Liver (tissue), 9 donors: ENCODE data around the gene GSTO2. TPM values are rescaled to one million over a fixed set of nuclear protein-coding genes. Genes with fewer than 3 reads are reported as not detected.

Source experiments
- DNase-seq: peaks from one replicate; pipeline ENCODE4 v3.0.0-alpha.2; 2017; ENCODE audit warnings: low spot score
- H3K27ac ChIP-seq, 2 donors: one replicate each; pipeline ENCODE4 v1.7.0; 2013; ENCODE audit warnings: inconsistent platforms in 2 of 2, low read length in 2 of 2, control low read depth in 1 of 2, low read depth in 1 of 2, mild to moderate bottlenecking in 1 of 2
- H3K27me3 ChIP-seq, 4 donors: one replicate each; pipeline versions ENCODE4 v1.6.1 to v1.7.0; 2013; ENCODE audit warnings: low read length in 3 of 4, inconsistent platforms in 1 of 4, mild to moderate bottlenecking in 1 of 4, moderate library complexity in 1 of 4; ENCODE audit not compliant: control insufficient read depth in 4 of 4, insufficient read depth in 4 of 4
- H3K36me3 ChIP-seq, 4 donors: one replicate each; pipeline versions ENCODE4 v1.6.1 to v1.7.0; 2013; ENCODE audit warnings: low read length in 3 of 4, mild to moderate bottlenecking in 3 of 4, low read depth in 1 of 4, moderate library complexity in 1 of 4; ENCODE audit not compliant: control insufficient read depth in 4 of 4, insufficient read depth in 3 of 4
- H3K4me1 ChIP-seq, 4 donors: one replicate each; pipeline versions ENCODE4 v1.6.1 to v1.7.0; 2013; ENCODE audit warnings: low read length in 3 of 4, mild to moderate bottlenecking in 3 of 4, moderate library complexity in 1 of 4; ENCODE audit not compliant: control insufficient read depth in 4 of 4, insufficient read depth in 4 of 4
- H3K4me3 ChIP-seq, 3 donors: one replicate each; pipeline versions ENCODE4 v1.6.1 to v1.7.0; 2013; ENCODE audit warnings: low read length in 3 of 3, control low read depth in 1 of 3, low read depth in 1 of 3, mild to moderate bottlenecking in 1 of 3
- H3K9ac ChIP-seq, 2 donors: one replicate each; pipeline ENCODE4 v1.7.0; 2013; ENCODE audit warnings: low read length in 2 of 2, mild to moderate bottlenecking in 2 of 2, moderate library complexity in 2 of 2, control low read depth in 1 of 2, low read depth in 1 of 2
- H3K9me3 ChIP-seq, 4 donors: one replicate each; pipeline versions ENCODE4 v1.6.1 to v1.7.0; 2013; ENCODE audit warnings: low read length in 3 of 4; ENCODE audit not compliant: control insufficient read depth in 4 of 4
- ATF3 ChIP-seq: IDR thresholded peaks from 2 replicates; pipeline ENCODE4 v1.6.1; 2016; ENCODE audit warnings: antibody characterized with exemption
- CTCF ChIP-seq: fragments of 150-350 bp; IDR thresholded peaks from 2 replicates; pipeline ENCODE4 v1.5.1; 2017; ENCODE audit warnings: improper control_type of control experiment, low read depth, low read length; ENCODE audit not compliant: missing input control
- EGR1 ChIP-seq, 2 donors: IDR thresholded peaks; 2 replicates each; pipeline ENCODE4 v1.6.1; 2016 to 2018; ENCODE audit warnings: antibody characterized with exemption in 2 of 2, low read depth in 2 of 2
- FOXA1 ChIP-seq: IDR thresholded peaks from 2 replicates; pipeline ENCODE4 v1.6.1; 2016; ENCODE audit warnings: antibody characterized with exemption
- FOXA2 ChIP-seq: IDR thresholded peaks from 2 replicates; pipeline ENCODE4 v1.6.1; 2016; ENCODE audit warnings: antibody characterized with exemption
- GABPA ChIP-seq, 2 donors: IDR thresholded peaks in 1 of 2; conservative IDR thresholded peaks in 1 of 2; 2 replicates each; pipeline ENCODE4 v1.6.1; 2016; ENCODE audit warnings: antibody characterized with exemption in 2 of 2, mild to moderate bottlenecking in 1 of 2, moderate library complexity in 1 of 2
- HNF4A ChIP-seq, 2 donors: conservative IDR thresholded peaks; 2 replicates each; pipeline ENCODE4 v1.6.1; 2016; ENCODE audit warnings: antibody characterized with exemption in 2 of 2, mild to moderate bottlenecking in 2 of 2
- HNF4G ChIP-seq: IDR thresholded peaks from 2 replicates; pipeline ENCODE4 v1.6.1; 2016; ENCODE audit warnings: antibody characterized with exemption
- JUND ChIP-seq, 2 donors: IDR thresholded peaks; 2 replicates each; pipeline ENCODE4 v1.6.1; 2016; ENCODE audit warnings: antibody characterized with exemption in 2 of 2
- MAX ChIP-seq: IDR thresholded peaks from 2 replicates; pipeline ENCODE4 v1.6.1; 2016; ENCODE audit warnings: antibody characterized with exemption
- NR2F2 ChIP-seq: IDR thresholded peaks from 2 replicates; pipeline ENCODE4 v1.6.1; 2016; ENCODE audit warnings: antibody characterized with exemption
- RAD21 ChIP-seq, 2 donors: IDR thresholded peaks; 2 replicates each; pipeline ENCODE4 v1.6.1; 2016; ENCODE audit warnings: antibody characterized with exemption in 2 of 2, mild to moderate bottlenecking in 2 of 2
- REST ChIP-seq: IDR thresholded peaks from 2 replicates; pipeline ENCODE4 v1.6.1; 2016; ENCODE audit warnings: antibody characterized with exemption, mild to moderate bottlenecking
- RXRA ChIP-seq, 2 donors: IDR thresholded peaks; 2 replicates each; pipeline ENCODE4 v1.6.1; 2017 to 2018; ENCODE audit warnings: antibody characterized with exemption in 2 of 2, mild to moderate bottlenecking in 1 of 2
- SP1 ChIP-seq: IDR thresholded peaks from 2 replicates; pipeline ENCODE4 v1.6.1; 2018; ENCODE audit warnings: antibody characterized with exemption, mild to moderate bottlenecking
- TAF1 ChIP-seq: conservative IDR thresholded peaks from 2 replicates; pipeline ENCODE4 v1.6.1; 2016; ENCODE audit warnings: antibody characterized with exemption, mild to moderate bottlenecking
- YY1 ChIP-seq: IDR thresholded peaks from 2 replicates; pipeline ENCODE4 v1.6.1; 2016; ENCODE audit warnings: antibody characterized with exemption, mild to moderate bottlenecking
- ZBTB33 ChIP-seq: IDR thresholded peaks from 2 replicates; pipeline ENCODE4 v1.6.1; 2016; ENCODE audit warnings: antibody characterized with exemption
- whole genome bisulfite sequencing: extraction: QIAGEN DNeasy Blood & Tissue Kit; methylation state at CpG from one replicate; pipeline ENCODE4 v1.1.7; 2013; 5-methylcytosine and 5-hydroxymethylcytosine counted together
- polyA plus RNA-seq, 2 donors: library from polyadenylated mRNA; stranded (reverse) in 1 of 2; unstranded in 1 of 2; fragments of 200-250 nt in 1 of 2; fragments of >200 nt in 1 of 2; fragmentation: Nextera tagmentation in 1 of 2; extraction: Ambion mirVana in 1 of 2; gene quantifications; one replicate each; pipeline versions ENCODE4 v1.2.1 to v1.2.3, GENCODE V29; 2013 to 2015
- total RNA-seq, 2 donors: library from RNA; depleted of rRNA; stranded (reverse); fragments of >200 nt; gene quantifications; one replicate each; pipeline ENCODE4 v1.2.3, GENCODE V29; 2014
- donor health status: healthy.
- donor health status: healthy.
- donor health status: healthy.
- donor health status: healthy.
- donor health status: healthy.

Gene GSTO2
- total and polyA plus RNA-seq, 4 donors = 1.0 to 4.6 (median 1.7) TPM

GRCh38 chr10:104254493-104255310 is 14.3 kb upstream of the GSTO2 start, which contains the start of gene GSTO1:
GSTO1 (plus strand) TSS chr10:104254892; CDS start chr10:104254929, 37 bp downstream.
- WGBS = under 1% methylated on average over 69 of the region's 69 CpGs
- H3K4me3 ChIP-seq = peak within 1 kb of the TSS; percentile 71 to 97 (median 80)
- H3K4me1 ChIP-seq = peaks cover 6 to 66% (median 48%) of the 10 kb centered on the region in 4 donors
- peak; percentile 68 for DNase-seq
- TF ChIP-seq REST (peak; percentile 65), SP1 (peak; percentile 41), RXRA (IDR thresholded peaks at IDR 0.05) (peak; percentile 44 to 75), TAF1 (peak; percentile 52), JUND (IDR thresholded peaks at IDR 0.05) (no peak), HNF4A (conservative IDR thresholded peaks at IDR 0.05) (peak; percentile 22 to 40), MAX (peak; percentile 25), ATF3 (no peak), HNF4G (no peak), NR2F2 (peak; percentile 97), FOXA2 (no peak), EGR1 (IDR thresholded peaks at IDR 0.05; ENCODE audit: low read depth in 2 of 2) (peak; percentile 42 to 51), CTCF (no peak), YY1 (peak; percentile 53), FOXA1 (no peak), GABPA (IDR thresholded peaks at IDR 0.05 in 1 of 2, conservative IDR thresholded peaks at IDR 0.05 in 1 of 2) (no peak), RAD21 (IDR thresholded peaks at IDR 0.05) (peak in 1 of 2 donors; percentile 33), ZBTB33 (no peak)
- no peaks in the 10 kb centered on the region for H3K9me3 ChIP-seq
- H3K27me3 ChIP-seq = no peaks in the 10 kb centered on the region
- peak within 1 kb of the TSS; percentile 99 to 100 for H3K27ac ChIP-seq
- H3K9ac ChIP-seq = peak within 1 kb of the TSS; percentile 88 to 99
- H3K36me3 ChIP-seq = peaks cover 0 to 7% (median 3%) of the 10 kb centered on the region in 4 donors
